Calu3 (cell line): ENCODE measurements around the gene RCSD1. TPM values are rescaled to one million over a fixed set of nuclear protein-coding genes. Genes with fewer than 3 reads are reported as not detected.
A peak's percentile ranks its signal among the peaks of the same experiment; 100 is the strongest.

Source experiments
- BruUV-seq: library from RNA; stranded (reverse); fragments of 400-500 nt; replicated peaks from 2 replicates; lab custom pipeline; 2021; lab: Mats Ljungman, UMichigan
- CTCF ChIA-PET: fragments of 300-600 bp; sonication (Branson Sonifier 250); formaldehyde crosslinking; loops from one replicate; lab custom pipeline; 2022; ENCODE audit warnings: antibody characterized with exemption; lab: Charles Lee
- DNase-seq: peaks from one replicate; pipeline ENCODE4 v3.0.0; 2022
- H3K27ac Mint-ChIP-seq: one replicate; pipeline ENCODE4 v1.8.0; 2022; ENCODE audit warnings: mixed read lengths; ENCODE audit not compliant: unreplicated experiment
- H3K27me3 Mint-ChIP-seq: one replicate; pipeline ENCODE4 v1.8.0; 2022; ENCODE audit warnings: mixed read lengths; ENCODE audit not compliant: unreplicated experiment
- H3K36me3 Mint-ChIP-seq: one replicate; pipeline ENCODE4 v1.8.0; 2022; ENCODE audit warnings: mild to moderate bottlenecking, moderate library complexity, mixed read lengths; ENCODE audit not compliant: insufficient read depth, unreplicated experiment
- H3K4me1 Mint-ChIP-seq: one replicate; pipeline ENCODE4 v1.8.0; 2022; ENCODE audit warnings: mild to moderate bottlenecking, low read depth, mixed read lengths; ENCODE audit not compliant: unreplicated experiment
- H3K4me3 Mint-ChIP-seq: one replicate; pipeline ENCODE4 v1.8.0; 2022; ENCODE audit warnings: mild to moderate bottlenecking, low read depth, moderate library complexity, mixed read lengths; ENCODE audit not compliant: unreplicated experiment
- H3K9me3 Mint-ChIP-seq: one replicate; pipeline ENCODE4 v1.8.0; 2022; ENCODE audit warnings: low read depth, mixed read lengths; ENCODE audit not compliant: unreplicated experiment
- CTCF ChIP-seq: fragments of 200-600 bp; IDR thresholded peaks from one replicate; pipeline ENCODE4 v1.8.0; 2022; ENCODE audit warnings: antibody characterized with exemption; ENCODE audit not compliant: unreplicated experiment
- intact Hi-C: fragments of 100-400 bp; cut with micrococcal nuclease; formaldehyde crosslinking; loops from one replicate; pipeline ENCODE4 v1.10.0; 2022; ENCODE audit not compliant: unreplicated experiment
- total RNA-seq: library from RNA; stranded (reverse); gene quantifications from 2 replicates; pipeline ENCODE4 v1.2.3, GENCODE V29; 2022

RCSD1 gene
- total RNA-seq, 1 experiment from 2014 or later, result not detected

GRCh38 chr1:167708940-167709389, 78.9 kb downstream of the RCSD1 start:
- DNase-seq, result no peak
- H3K9me3 Mint-ChIP-seq, result no peaks in the 10 kb centered on the region
- H3K4me1 Mint-ChIP-seq, result peaks cover 11% of the 10 kb centered on the region
- CTCF ChIA-PET, result no interaction called here
- H3K27me3 Mint-ChIP-seq, result peaks cover 56% of the 10 kb centered on the region
- intact Hi-C loops, result no loop called here
- peaks cover 8% of the 10 kb centered on the region for H3K36me3 Mint-ChIP-seq
- no peak for TF ChIP-seq CTCF
- no peak overlapping the region for H3K4me3 Mint-ChIP-seq
- BruUV-seq, result no TSS peak
- H3K27ac Mint-ChIP-seq, result no peak overlapping the region

- Mint-ChIP-seq H3K4me1 (peaks cover 22% of the 10 kb centered on the region), H3K27me3 (peaks cover 37% of the 10 kb centered on the region), H3K4me3 (no peak overlapping the region), H3K27ac (no peak overlapping the region), H3K36me3 (peaks cover 27% of the 10 kb centered on the region), H3K9me3 (no peaks in the 10 kb centered on the region)
- BruUV-seq, result no TSS peak
- DNase-seq, result no peak
- no peak for TF ChIP-seq CTCF
- intact Hi-C loops, result no loop called here
- CTCF ChIA-PET, result no interaction called here
Measured at GRCh38 chr1:167710836-167711235, 80.8 kb downstream of the RCSD1 start.

- Mint-ChIP-seq H3K36me3 (peaks cover 32% of the 10 kb centered on the region), H3K27ac (no peak overlapping the region), H3K9me3 (no peaks in the 10 kb centered on the region), H3K27me3 (peaks cover 28% of the 10 kb centered on the region), H3K4me1 (peaks cover 22% of the 10 kb centered on the region), H3K4me3 (no peak overlapping the region)
- TF ChIP-seq CTCF, result no peak
- CTCF ChIA-PET, result no interaction called here
- no peak for DNase-seq
- BruUV-seq, result no TSS peak
- intact Hi-C loops, result no loop called here
Measured at GRCh38 chr1:167711797-167712196, 81.8 kb downstream of the RCSD1 start.

GRCh38 chr1:167713330-167714081, 83.5 kb downstream of the RCSD1 start:
- Mint-ChIP-seq H3K9me3 (no peaks in the 10 kb centered on the region), H3K27me3 (peaks cover 12% of the 10 kb centered on the region), H3K27ac (peak overlapping the region; percentile 97), H3K4me3 (peak overlapping the region; percentile 78), H3K4me1 (peaks cover 22% of the 10 kb centered on the region), H3K36me3 (peaks cover 32% of the 10 kb centered on the region)
- no TSS peak for BruUV-seq
- intact Hi-C loops, result no loop called here
- peak; percentile 11 for DNase-seq
- CTCF ChIA-PET, result interaction anchor here (0.6 kb wide), 2 partner anchors 17 to 1488 kb away, joined by 3 to 4 read pairs; no protein-coding TSS in a partner anchor
- no peak for TF ChIP-seq CTCF
